Upper lobe of right lung (tissue), 1 donor: ENCODE results near the gene DEPDC5. TPM values are rescaled to one million over a fixed set of nuclear protein-coding genes. Genes with fewer than 3 reads are reported as not detected.

Source experiments
- ATAC-seq: fragments of 200-7000 bp; cut with Tn5 transposase; one replicate; pipeline ENCODE4 v1.9.1; 2020; ENCODE audit warnings: mild to moderate bottlenecking, moderate library complexity
- DNase-seq: peaks from one replicate; pipeline ENCODE4 v3.0.0-alpha.2; 2020
- H3K27ac ChIP-seq: fragments of 200-600 bp; one replicate; pipeline ENCODE4 v1.8.0; 2022
- H3K27me3 ChIP-seq: fragments of 200-600 bp; one replicate; pipeline ENCODE4 v1.8.0; 2022; ENCODE audit warnings: mild to moderate bottlenecking
- H3K36me3 ChIP-seq: fragments of 200-600 bp; one replicate; pipeline ENCODE4 v1.8.0; 2022
- H3K4me1 ChIP-seq: fragments of 200-600 bp; one replicate; pipeline ENCODE4 v1.8.0; 2022
- H3K4me3 ChIP-seq: fragments of 200-600 bp; one replicate; pipeline ENCODE4 v1.8.0; 2022; ENCODE audit warnings: mild to moderate bottlenecking
- H3K9me3 ChIP-seq: fragments of 200-600 bp; one replicate; pipeline ENCODE4 v1.8.0; 2022
- CTCF ChIP-seq: fragments of 200-600 bp; IDR thresholded peaks from one replicate; pipeline ENCODE4 v1.8.0; 2022; ENCODE audit warnings: antibody characterized with exemption
- intact Hi-C: fragments of 100-400 bp; cut with DNase I; formaldehyde crosslinking; loops from one replicate; pipeline ENCODE4 v1.11.0; 2022
- total RNA-seq: library from RNA; stranded (reverse); fragmentation: NEBNext Ultra II Directional; extraction: Animal tissue kit (Norgen Biotek cat#: 25700); gene quantifications from one replicate; pipeline ENCODE4 v1.2.1, GENCODE V29; 2021
- donor health status: DM: no; HTN: yes; CAD: no; lungs with severe emphysema.

Gene DEPDC5
- total RNA-seq, 1 donor from 2014 or later = 24.7 TPM

GRCh38 chr22:31893460-31893859, 139.6 kb downstream of the DEPDC5 start:
- no peak overlapping the region for H3K4me3 ChIP-seq
- no peak for DNase-seq
- ATAC-seq = no peak
- H3K27ac ChIP-seq = no peak overlapping the region
- peaks cover 51% of the 10 kb centered on the region for H3K36me3 ChIP-seq
- H3K27me3 ChIP-seq = no peaks in the 10 kb centered on the region
- no peaks in the 10 kb centered on the region for H3K9me3 ChIP-seq
- no peak for TF ChIP-seq CTCF
- H3K4me1 ChIP-seq = no peaks in the 10 kb centered on the region
- intact Hi-C loops = no loop called here

- TF ChIP-seq CTCF = no peak
- DNase-seq = no peak
- no peak for ATAC-seq
- H3K27me3 ChIP-seq = no peaks in the 10 kb centered on the region
- H3K4me3 ChIP-seq = no peak overlapping the region
- H3K9me3 ChIP-seq = no peaks in the 10 kb centered on the region
- intact Hi-C loops = no loop called here
- H3K27ac ChIP-seq = no peak overlapping the region
- H3K4me1 ChIP-seq = no peaks in the 10 kb centered on the region
- H3K36me3 ChIP-seq = peaks cover 47% of the 10 kb centered on the region
Observed at GRCh38 chr22:31895411-31896123, 141.7 kb downstream of the DEPDC5 start.

GRCh38 chr22:31896472-31896871, 142.7 kb downstream of the DEPDC5 start:
- no peak for TF ChIP-seq CTCF
- intact Hi-C loops = no loop called here
- H3K36me3 ChIP-seq = peaks cover 47% of the 10 kb centered on the region
- DNase-seq = no peak
- H3K4me3 ChIP-seq = no peak overlapping the region
- no peaks in the 10 kb centered on the region for H3K4me1 ChIP-seq
- no peaks in the 10 kb centered on the region for H3K27me3 ChIP-seq
- ATAC-seq = no peak
- no peak overlapping the region for H3K27ac ChIP-seq
- H3K9me3 ChIP-seq = no peaks in the 10 kb centered on the region

- DNase-seq (no peak), ATAC-seq (no peak)
- H3K4me1 ChIP-seq = no peaks in the 10 kb centered on the region
- H3K27ac ChIP-seq = no peak overlapping the region
- peaks cover 51% of the 10 kb centered on the region for H3K36me3 ChIP-seq
- H3K9me3 ChIP-seq = no peaks in the 10 kb centered on the region
- intact Hi-C loops = no loop called here
- no peaks in the 10 kb centered on the region for H3K27me3 ChIP-seq
- no peak overlapping the region for H3K4me3 ChIP-seq
- no peak for TF ChIP-seq CTCF
Observed at GRCh38 chr22:31897842-31898805, 144.3 kb downstream of the DEPDC5 start.

GRCh38 chr22:31898926-31899325, 145.1 kb downstream of the DEPDC5 start:
- Histone ChIP-seq H3K27me3 (no peaks in the 10 kb centered on the region), H3K36me3 (peaks cover 47% of the 10 kb centered on the region), H3K4me3 (no peak overlapping the region), H3K4me1 (no peaks in the 10 kb centered on the region), H3K27ac (no peak overlapping the region), H3K9me3 (no peaks in the 10 kb centered on the region)
- no peak for DNase-seq
- no peak for TF ChIP-seq CTCF
- no peak for ATAC-seq
- intact Hi-C loops = no loop called here
